Measurements from ENCODE around the gene ERC1. TPM values are rescaled to one million over a fixed set of nuclear protein-coding genes. Genes with fewer than 3 reads are reported as not detected.

Gene ERC1
- total and polyA plus RNA-seq, 2 of the 4 experiments (the other 2 are of a cell fraction) = 11.6 to 25.6 TPM

DNA sequence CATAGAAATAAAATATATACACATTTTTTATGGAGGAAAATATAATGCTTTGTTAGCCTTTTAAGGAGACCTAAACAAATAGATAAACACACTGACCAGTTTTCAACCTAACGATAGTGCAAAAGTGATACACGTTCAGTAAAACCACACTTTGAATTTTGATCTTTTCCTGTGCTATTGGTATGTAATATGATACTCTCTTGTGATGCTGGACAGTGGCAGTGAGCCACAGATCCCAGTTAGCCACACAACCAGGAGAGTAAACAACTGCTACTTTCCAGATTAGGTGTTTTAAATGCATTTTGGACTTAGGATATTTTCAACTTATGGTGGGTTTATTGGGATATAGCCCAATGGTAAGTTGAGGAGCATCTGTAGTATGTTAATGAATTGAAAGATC lies 243.1 kb downstream of the ERC1 start:
- Histone ChIP-seq H3K4me3 (ENCODE audit: insufficient read depth, low read depth, low read length) (no peak overlapping the region), H3K23ac (ENCODE audit: low read depth, low read length) (no peak overlapping the region), H3K27ac (ENCODE audit: insufficient read depth, low read length) (no peak overlapping the region), H3K18ac (ENCODE audit: low read depth, low read length) (no peak overlapping the region), H4K91ac (ENCODE audit: insufficient read depth, low read depth, low read length) (no peak overlapping the region), H3K4ac (ENCODE audit: low read depth, low read length) (no peak overlapping the region), H2AK5ac (ENCODE audit: low read depth, low read length) (no peak overlapping the region), H4K5ac (ENCODE audit: low read depth, low read length) (no peak overlapping the region), H3K36me3 (ENCODE audit: control insufficient read depth, insufficient read depth, low read length) (peaks cover 3% of the 10 kb centered on the region), H4K8ac (ENCODE audit: low read depth in 2 of 2, low read length in 2 of 2) (no peak overlapping the region), H2BK5ac (ENCODE audit: low read depth, low read length, poor library complexity, severe bottlenecking) (no peak overlapping the region), H3K9me1 (ENCODE audit: insufficient read depth, low read length) (no peaks in the 10 kb centered on the region; the same call in 1 of the 2 replicates), H3K4me2 (ENCODE audit: low read depth, low read length) (no peak overlapping the region), H2AFZ (replicated peaks; ENCODE audit: low read length, poor library complexity) (no peak overlapping the region), H4K20me1 (ENCODE audit: insufficient read depth, low read length) (peaks cover 3% of the 10 kb centered on the region; the same call in 1 of the 2 replicates), H3K9ac (ENCODE audit: low read depth, low read length) (no peak overlapping the region), H2BK20ac (ENCODE audit: low read depth, low read length) (no peak overlapping the region), H3K4me1 (ENCODE audit: control insufficient read depth, insufficient read depth, low read length) (peaks cover 4% of the 10 kb centered on the region; the same call in 1 of the 2 replicates), H3K14ac (replicated peaks; ENCODE audit: low read depth, low read length) (no peak overlapping the region), H2BK120ac (ENCODE audit: low read depth, low read length) (no peak overlapping the region), H3K56ac (ENCODE audit: extremely low read depth, insufficient read depth, low read length) (no peak overlapping the region), H3K79me1 (ENCODE audit: low read depth in 1 of 2, low read length in 2 of 2) (peaks cover 3 to 17% of the 10 kb centered on the region in 2 experiments; a peak in 3 of 4 replicates), H2BK15ac (ENCODE audit: low read depth, low read length) (no peak overlapping the region), H3K9me3 (ENCODE audit: control insufficient read depth, insufficient read depth, low read length) (no peaks in the 10 kb centered on the region), H3K27me3 (ENCODE audit: control insufficient read depth, insufficient read depth, low read length) (no peaks in the 10 kb centered on the region), H2AK9ac (replicated peaks; ENCODE audit: low read depth, low read length, poor library complexity) (no peak overlapping the region)
- WGBS, 2 experiments (ENCODE audit: extremely low coverage in 2 of 2, insufficient read length in 1 of 2) = no CpG with 5 or more reads among the region's 2 CpGs
- ChIA-PET POLR2A (ENCODE audit: unreplicated experiment) (no interaction called here), CTCF (no interaction called here)
- in situ Hi-C loops (cut with MboI; ENCODE audit: low sequenced_read_pairs) (no loop called here), dilution Hi-C loops (cut with HindIII; ENCODE audit: low sequenced_read_pairs, unreplicated experiment) (no loop called here), intact Hi-C loops (cut with micrococcal nuclease) (no loop called here)
- BruUV-seq (replicated peaks) = no TSS peak
- ATAC-seq (ENCODE audit: low read depth) (no peak), DNase-seq (peak; percentile 49)
- no peak for TF ChIP-seq NFE2L2 (IDR thresholded peaks at IDR 0.05; ENCODE audit: low read depth, low read length)
- no peak for TF ChIP-seq POLR2A (IDR thresholded peaks at IDR 0.05; ENCODE audit: low read depth, low read length)
- TF ChIP-seq, protein P1, sequence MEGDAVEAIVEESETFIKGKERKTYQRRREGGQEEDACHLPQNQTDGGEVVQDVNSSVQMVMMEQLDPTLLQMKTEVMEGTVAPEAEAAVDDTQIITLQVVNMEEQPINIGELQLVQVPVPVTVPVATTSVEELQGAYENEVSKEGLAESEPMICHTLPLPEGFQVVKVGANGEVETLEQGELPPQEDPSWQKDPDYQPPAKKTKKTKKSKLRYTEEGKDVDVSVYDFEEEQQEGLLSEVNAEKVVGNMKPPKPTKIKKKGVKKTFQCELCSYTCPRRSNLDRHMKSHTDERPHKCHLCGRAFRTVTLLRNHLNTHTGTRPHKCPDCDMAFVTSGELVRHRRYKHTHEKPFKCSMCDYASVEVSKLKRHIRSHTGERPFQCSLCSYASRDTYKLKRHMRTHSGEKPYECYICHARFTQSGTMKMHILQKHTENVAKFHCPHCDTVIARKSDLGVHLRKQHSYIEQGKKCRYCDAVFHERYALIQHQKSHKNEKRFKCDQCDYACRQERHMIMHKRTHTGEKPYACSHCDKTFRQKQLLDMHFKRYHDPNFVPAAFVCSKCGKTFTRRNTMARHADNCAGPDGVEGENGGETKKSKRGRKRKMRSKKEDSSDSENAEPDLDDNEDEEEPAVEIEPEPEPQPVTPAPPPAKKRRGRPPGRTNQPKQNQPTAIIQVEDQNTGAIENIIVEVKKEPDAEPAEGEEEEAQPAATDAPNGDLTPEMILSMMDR (conservative IDR thresholded peaks at IDR 0.05; ENCODE audit: low read depth, low read length) = no peak
- no peak for TF ChIP-seq FOS (IDR thresholded peaks at IDR 0.05; ENCODE audit: low read depth, low read length)
- TF ChIP-seq BHLHE40 (IDR thresholded peaks at IDR 0.05; ENCODE audit: low read depth, low read length) = no peak
- TF ChIP-seq, protein P2, sequence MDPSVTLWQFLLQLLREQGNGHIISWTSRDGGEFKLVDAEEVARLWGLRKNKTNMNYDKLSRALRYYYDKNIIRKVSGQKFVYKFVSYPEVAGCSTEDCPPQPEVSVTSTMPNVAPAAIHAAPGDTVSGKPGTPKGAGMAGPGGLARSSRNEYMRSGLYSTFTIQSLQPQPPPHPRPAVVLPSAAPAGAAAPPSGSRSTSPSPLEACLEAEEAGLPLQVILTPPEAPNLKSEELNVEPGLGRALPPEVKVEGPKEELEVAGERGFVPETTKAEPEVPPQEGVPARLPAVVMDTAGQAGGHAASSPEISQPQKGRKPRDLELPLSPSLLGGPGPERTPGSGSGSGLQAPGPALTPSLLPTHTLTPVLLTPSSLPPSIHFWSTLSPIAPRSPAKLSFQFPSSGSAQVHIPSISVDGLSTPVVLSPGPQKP (IDR thresholded peaks at IDR 0.05; ENCODE audit: borderline replicate concordance, low read depth, low read length) = no peak
- no peak for TF ChIP-seq CHD1 (IDR thresholded peaks at IDR 0.05; ENCODE audit: low read depth, low read length)
- TF ChIP-seq SMC3 (IDR thresholded peaks at IDR 0.05; ENCODE audit: low read depth, low read length) = no peak
- no peak for TF ChIP-seq RCOR1 (IDR thresholded peaks at IDR 0.05; ENCODE audit: insufficient replicate concordance, low read length)
- TF ChIP-seq MXI1 (IDR thresholded peaks at IDR 0.05; ENCODE audit: borderline replicate concordance, low read depth, low read length) = no peak
- no peak for TF ChIP-seq MAZ (IDR thresholded peaks at IDR 0.05; ENCODE audit: borderline replicate concordance, low read depth, low read length)
- TF ChIP-seq RFX5 (IDR thresholded peaks at IDR 0.05; ENCODE audit: low read depth, low read length) = no peak
- TF ChIP-seq USF2 (IDR thresholded peaks at IDR 0.05; ENCODE audit: low read depth, low read length) = no peak
- no peak for TF ChIP-seq CEBPB (IDR thresholded peaks at IDR 0.05; ENCODE audit: low read depth, low read length)
- no peak for TF ChIP-seq RAD21 (IDR thresholded peaks at IDR 0.05; ENCODE audit: low read length)
